A549 (cell line): ENCODE results near the gene PGM2. TPM values are rescaled to one million over a fixed set of nuclear protein-coding genes. Genes with fewer than 3 reads are reported as not detected.

Experiments used
- ATAC-seq, 2 experiments: fragments of 200-7000 bp in 1 of 2; fragments of >200 bp in 1 of 2; cut with Nextera tagmentation in 1 of 2; cut with Tn5 transposase in 1 of 2; 3 replicates each; pipeline versions ENCODE4 v1.8.0 to v1.9.1; 2018 to 2020; ENCODE audit warnings: mild to moderate bottlenecking in 1 of 2, moderate library complexity in 1 of 2
- CTCF ChIA-PET: fragments of 300-600 bp; sonication (Branson Sonifier 250); formaldehyde crosslinking; extraction: SDS; loops from one replicate; lab custom pipeline; 2021; ENCODE audit warnings: antibody characterized with exemption, inconsistent platforms; lab: Yijun Ruan, JAX
- POLR2A ChIA-PET: fragments of 350-600 bp; formaldehyde crosslinking; extraction: SDS; loops from one replicate; lab custom pipeline; 2021; ENCODE audit warnings: antibody characterized with exemption, inconsistent platforms; lab: Yijun Ruan, JAX
- DNase-seq, 2 experiments: peaks; one replicate each; pipeline versions ENCODE4 v3.0.0 to v3.0.0-alpha.2; 2011 to 2016; ENCODE audit warnings: low read depth in 1 of 2, low spot score in 1 of 2
- FAIRE-seq: peaks from 2 replicates; lab custom pipeline; 2011; peaks lifted over from hg19 to GRCh38; lab: Jason Lieb, UNC
- H3K27ac ChIP-seq, 2 experiments: fragments of >200 bp; sonication (Bioruptor Twin); formaldehyde crosslinking; 3 replicates each; pipeline ENCODE4 v1.5.1; 2016 to 2017
- H3K4me1 ChIP-seq: fragments of >200 bp; sonication (Bioruptor Twin); formaldehyde crosslinking; 3 replicates; pipeline ENCODE4 v1.6.1; 2016
- H3K4me2 ChIP-seq: fragments of >200 bp; sonication (Bioruptor Twin); formaldehyde crosslinking; 3 replicates; pipeline ENCODE4 v1.6.1; 2016
- H3K4me3 ChIP-seq: fragments of >200 bp; sonication (Bioruptor Twin); formaldehyde crosslinking; 3 replicates; pipeline ENCODE4 v1.5.1; 2016
- H3K9me3 ChIP-seq: fragments of >200 bp; sonication (Bioruptor Twin); formaldehyde crosslinking; 3 replicates; pipeline ENCODE4 v1.6.1; 2016
- BCL3 ChIP-seq: fragments of >200 bp; sonication (Bioruptor Twin); formaldehyde crosslinking; IDR thresholded peaks from 3 replicates; pipeline ENCODE4 v1.6.1; 2016
- CEBPB ChIP-seq, 2 experiments: fragments of >200 bp in 1 of 2; sonication (Bioruptor Twin) in 1 of 2; formaldehyde crosslinking in 1 of 2; IDR thresholded peaks; 2 replicates each; pipeline ENCODE4 v1.6.1; 2012 to 2016
- CHD2 ChIP-seq: fragments of 150-350 bp; IDR thresholded peaks from 2 replicates; pipeline ENCODE4 v1.6.1; 2014; ENCODE audit warnings: low read length; ENCODE audit not compliant: partially characterized antibody
- CTCF ChIP-seq: fragments of >200 bp; sonication (Bioruptor Twin); formaldehyde crosslinking; IDR thresholded peaks from 3 replicates; pipeline ENCODE4 v1.5.1; 2016
- ELK1 ChIP-seq: fragments of 150-350 bp; IDR thresholded peaks from 2 replicates; pipeline ENCODE4 v1.6.1; 2014; ENCODE audit warnings: low read depth, mild to moderate bottlenecking, low read length
- EP300 ChIP-seq, 2 experiments: fragments of >200 bp; sonication (Bioruptor Twin); formaldehyde crosslinking; IDR thresholded peaks; 2 replicates in 1 of 2; 3 replicates in 1 of 2; pipeline ENCODE4 v1.6.1; 2016 to 2017
- ESRRA ChIP-seq: fragments of 150-350 bp; IDR thresholded peaks from 2 replicates; pipeline ENCODE4 v1.6.1; 2014; ENCODE audit warnings: mild to moderate bottlenecking, low read length, borderline replicate concordance
- FOSB ChIP-seq: fragments of 250-450 bp; sonication (Bioruptor Pico); IDR thresholded peaks from 2 replicates; pipeline ENCODE4 v1.5.0; 2020; ENCODE audit warnings: mild to moderate bottlenecking, moderate library complexity
- GATA3 ChIP-seq: IDR thresholded peaks from 2 replicates; pipeline ENCODE4 v1.6.1; 2012; ENCODE audit warnings: borderline replicate concordance
- HES2 ChIP-seq: fragments of >200 bp; sonication (Bioruptor Twin); formaldehyde crosslinking; IDR thresholded peaks from 2 replicates; pipeline ENCODE4 v1.6.1; 2016
- JUNB ChIP-seq: fragments of >200 bp; sonication (Bioruptor Twin); formaldehyde crosslinking; IDR thresholded peaks from 2 replicates; pipeline ENCODE4 v1.6.1; 2016
- MAZ ChIP-seq: fragments of 150-350 bp; IDR thresholded peaks from 2 replicates; pipeline ENCODE4 v1.6.1; 2014; ENCODE audit warnings: antibody characterized with exemption, low read depth, low read length, borderline replicate concordance
- MYC ChIP-seq: IDR thresholded peaks from 2 replicates; pipeline ENCODE4 v1.6.1; 2012; ENCODE audit warnings: mild to moderate bottlenecking, inconsistent platforms, low read length, improper control_type of control experiment, borderline replicate concordance
- NFE2L2 ChIP-seq: fragments of 150-350 bp; conservative IDR thresholded peaks from 2 replicates; pipeline ENCODE4 v1.6.1; 2014; ENCODE audit warnings: low read length
- PBX3 ChIP-seq: IDR thresholded peaks from 2 replicates; pipeline ENCODE4 v1.6.1; 2012
- PHF8 ChIP-seq: fragments of 200-600 bp; sonication (generic); IDR thresholded peaks from 2 replicates; pipeline ENCODE4 v1.6.1; 2016; ENCODE audit warnings: low read depth, mild to moderate bottlenecking, antibody characterized with exemption, moderate library complexity, borderline replicate concordance
- POLR2A ChIP-seq: IDR thresholded peaks from 2 replicates; pipeline ENCODE4 v1.6.1; 2012; ENCODE audit warnings: mild to moderate bottlenecking, low read length
- POLR2AphosphoS2 ChIP-seq: conservative IDR thresholded peaks from 2 replicates; pipeline ENCODE4 v1.6.1; 2012; ENCODE audit warnings: low read length, improper control_type of control experiment, inconsistent platforms
- RAD21 ChIP-seq, 2 experiments: fragments of >200 bp in 1 of 2; sonication (Bioruptor Twin) in 1 of 2; formaldehyde crosslinking in 1 of 2; IDR thresholded peaks in 1 of 2; conservative IDR thresholded peaks in 1 of 2; 2 replicates in 1 of 2; 3 replicates in 1 of 2; pipeline ENCODE4 v1.6.1; 2012 to 2018; ENCODE audit warnings: inconsistent platforms in 1 of 2
- RARB ChIP-seq: fragments of 250-450 bp; sonication (Bioruptor Pico); IDR thresholded peaks from 2 replicates; pipeline ENCODE4 v1.8.0; 2021; ENCODE audit warnings: mild to moderate bottlenecking, moderate library complexity
- RFX5 ChIP-seq: fragments of 450-650 bp; IDR thresholded peaks from 2 replicates; pipeline ENCODE4 v1.7.1; 2014; ENCODE audit warnings: antibody characterized with exemption, mild to moderate bottlenecking, moderate library complexity
- RNF2 ChIP-seq: fragments of 200-600 bp; sonication (generic); IDR thresholded peaks from 2 replicates; pipeline ENCODE4 v1.6.1; 2016; ENCODE audit warnings: low read depth, mild to moderate bottlenecking, antibody characterized with exemption, moderate library complexity, borderline replicate concordance
- SMC3 ChIP-seq: fragments of >200 bp; sonication (Bioruptor Twin); formaldehyde crosslinking; IDR thresholded peaks from 3 replicates; pipeline ENCODE4 v1.6.1; 2018; ENCODE audit warnings: inconsistent platforms
- TFCP2L1 ChIP-seq: fragments of 250-450 bp; sonication (Bioruptor Pico); IDR thresholded peaks from 2 replicates; pipeline ENCODE4 v1.5.0; 2021; ENCODE audit warnings: mild to moderate bottlenecking
- USF2 ChIP-seq: fragments of 450-650 bp; IDR thresholded peaks from 2 replicates; pipeline ENCODE4 v1.6.1; 2014; ENCODE audit warnings: antibody characterized with exemption
- ZC3H11A ChIP-seq: fragments of 450-650 bp; IDR thresholded peaks from 2 replicates; pipeline ENCODE4 v1.6.1; 2014; ENCODE audit warnings: antibody characterized with exemption, mild to moderate bottlenecking
- ZNF302 ChIP-seq: fragments of 250-450 bp; sonication (Bioruptor Pico); IDR thresholded peaks from 2 replicates; pipeline ENCODE4 v1.9.0; 2021; ENCODE audit warnings: inconsistent platforms, mild to moderate bottlenecking, moderate library complexity
- WGBS: methylation state at CpG from one replicate; pipeline ENCODE4 v1.1.6; 2017; ENCODE audit errors: missing lambda C conversion rate; 5-methylcytosine and 5-hydroxymethylcytosine counted together
- polyA plus RNA-seq, 4 experiments: library from polyadenylated mRNA; depleted of rRNA in 3 of 4; stranded (reverse); fragments of >200 nt; fragmentation: RNase III in 1 of 4; extraction: RNeasy Plus Mini Kit Qiagen cat#74134 plus additional on column Dnase treatment in 1 of 4; gene quantifications; 2 replicates in 3 of 4; 3 replicates in 1 of 4; pipeline ENCODE4 v1.2.3, GENCODE V29; 2011 to 2017

The PGM2 gene
- polyA plus RNA-seq, 2 of the 4 experiments (the other 2 are of a cell fraction), result 11.4 to 17.0 TPM

- Histone ChIP-seq H3K4me2 (peak overlapping the region; percentile 38; the same call in 1 of the 3 replicates), H3K4me3 (no peak overlapping the region)
- 3% methylated on average over 4 of the region's 4 CpGs for WGBS
Measured at GRCh38 chr4:37802068-37802666, 24.3 kb upstream of the PGM2 start.

GRCh38 chr4:37803348-37803973 is 23.0 kb upstream of the PGM2 start:
- no peaks in the 10 kb centered on the region for H3K9me3 ChIP-seq
- under 1% methylated on average over 4 of the region's 4 CpGs for WGBS
- DNase-seq (peak in 1 of 2 experiments; percentile 46), ATAC-seq (no peak; a peak in 1 of 6 replicates), FAIRE-seq (no peak)
- H3K4me1 ChIP-seq, result no peaks in the 10 kb centered on the region
- CTCF ChIA-PET, result interaction anchor here (0.7 to 4.0 kb wide), 6 partner anchors 13 to 234 kb away, joined by 3 to 50 read pairs (median 6); no protein-coding TSS in a partner anchor
- POLR2A ChIA-PET, result no interaction called here
- no peak overlapping the region for H3K4me2 ChIP-seq
- H3K4me3 ChIP-seq, result no peak overlapping the region
- no peak overlapping the region for H3K27ac ChIP-seq
- TF ChIP-seq ELK1, result no peak
- no peak for TF ChIP-seq RARB (CRISPR knock-in tag)
- TF ChIP-seq POLR2A, result no peak
- no peak for TF ChIP-seq GATA3
- no peak for TF ChIP-seq NFE2L2
- TF ChIP-seq POLR2AphosphoS2, result no peak
- TF ChIP-seq RNF2, result no peak
- no peak for TF ChIP-seq FOSB (CRISPR knock-in tag)
- TF ChIP-seq MYC, result no peak
- no peak for TF ChIP-seq HES2
- no peak for TF ChIP-seq CHD2
- TF ChIP-seq ZC3H11A, result no peak
- TF ChIP-seq PHF8, result no peak

More at GRCh38 chr4:37802068-37802666, 24.3 kb upstream of the PGM2 start:
- peak; percentile 94 to 99 for ATAC-seq
- DNase-seq, result peak; percentile 27 to 79
- POLR2A ChIA-PET, result interaction anchor here (0.8 to 1.1 kb wide), 3 partner anchors 25 to 199 kb away, joined by 3 to 6 read pairs (median 4); partner anchors contain the start of genes PGM2 and RELL1
- FAIRE-seq, result no peak
- Histone ChIP-seq H3K27ac (no peak overlapping the region), H3K9me3 (no peaks in the 10 kb centered on the region), H3K4me1 (no peaks in the 10 kb centered on the region)
- CTCF ChIA-PET, result interaction anchor here (0.5 to 4.0 kb wide), 30 partner anchors 8 to 363 kb away, joined by 3 to 50 read pairs (median 3); partner anchors contain the start of gene RELL1
- TF ChIP-seq RFX5 (no peak), USF2 (no peak), MAZ (no peak), GATA3 (no peak), ESRRA (no peak), POLR2A (no peak), ZNF302 (no peak), SMC3 (peak; percentile 86), TFCP2L1 (CRISPR knock-in tag) (no peak), JUNB (no peak), BCL3 (no peak), EP300 (IDR thresholded peaks at IDR 0.05) (no peak), CEBPB (IDR thresholded peaks at IDR 0.05) (no peak), PBX3 (no peak), CTCF (peak; percentile 67), RAD21 (conservative IDR thresholded peaks at IDR 0.05 in 1 of 2, IDR thresholded peaks at IDR 0.05 in 1 of 2) (peak; percentile 72 to 77)
